ENCODE measurements around the gene TMEM42. TPM values are rescaled to one million over a fixed set of nuclear protein-coding genes. Genes with fewer than 3 reads are reported as not detected.

TMEM42 gene
- total and polyA plus RNA-seq, 2 of the 13 experiments (the other 11 are each of a cell fraction or from before 2014, with no cell fraction given) = 5.5 to 24.5 TPM

DNA sequence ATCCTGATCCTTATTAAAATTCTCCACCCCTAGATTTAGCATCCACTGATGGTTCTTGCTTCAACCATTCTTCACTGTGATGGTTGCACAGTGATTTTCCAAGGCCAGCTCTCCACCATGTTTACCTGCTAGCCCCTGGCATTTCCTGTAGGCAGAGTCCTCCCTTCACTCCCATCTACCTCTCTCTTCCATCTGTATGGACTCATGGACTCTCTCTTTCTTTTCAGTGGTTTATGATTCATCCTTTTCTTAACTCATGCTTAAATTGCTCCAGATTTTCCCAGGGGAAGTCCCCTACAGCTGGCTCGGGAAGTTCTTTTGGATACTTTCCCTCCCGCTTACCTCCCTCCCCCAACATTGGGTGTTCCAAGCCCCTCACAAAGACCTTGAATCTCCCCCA lies 31.4 kb downstream of the TMEM42 start (continued):
- TF ChIP-seq NFYC (CRISPR knock-in tag; IDR thresholded peaks at IDR 0.05) = no peak
- no peak for TF ChIP-seq HNRNPLL (IDR thresholded peaks at IDR 0.05; ENCODE audit: low read depth, low read length, poor library complexity, severe bottlenecking)
- no peak for TF ChIP-seq CHCHD3 (CRISPR knock-in tag; IDR thresholded peaks at IDR 0.05)
- TF ChIP-seq, protein P1, sequence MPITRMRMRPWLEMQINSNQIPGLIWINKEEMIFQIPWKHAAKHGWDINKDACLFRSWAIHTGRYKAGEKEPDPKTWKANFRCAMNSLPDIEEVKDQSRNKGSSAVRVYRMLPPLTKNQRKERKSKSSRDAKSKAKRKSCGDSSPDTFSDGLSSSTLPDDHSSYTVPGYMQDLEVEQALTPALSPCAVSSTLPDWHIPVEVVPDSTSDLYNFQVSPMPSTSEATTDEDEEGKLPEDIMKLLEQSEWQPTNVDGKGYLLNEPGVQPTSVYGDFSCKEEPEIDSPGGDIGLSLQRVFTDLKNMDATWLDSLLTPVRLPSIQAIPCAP (CRISPR knock-in tag; IDR thresholded peaks at IDR 0.05; ENCODE audit: low read depth) = no peak
- TF ChIP-seq, protein P2, sequence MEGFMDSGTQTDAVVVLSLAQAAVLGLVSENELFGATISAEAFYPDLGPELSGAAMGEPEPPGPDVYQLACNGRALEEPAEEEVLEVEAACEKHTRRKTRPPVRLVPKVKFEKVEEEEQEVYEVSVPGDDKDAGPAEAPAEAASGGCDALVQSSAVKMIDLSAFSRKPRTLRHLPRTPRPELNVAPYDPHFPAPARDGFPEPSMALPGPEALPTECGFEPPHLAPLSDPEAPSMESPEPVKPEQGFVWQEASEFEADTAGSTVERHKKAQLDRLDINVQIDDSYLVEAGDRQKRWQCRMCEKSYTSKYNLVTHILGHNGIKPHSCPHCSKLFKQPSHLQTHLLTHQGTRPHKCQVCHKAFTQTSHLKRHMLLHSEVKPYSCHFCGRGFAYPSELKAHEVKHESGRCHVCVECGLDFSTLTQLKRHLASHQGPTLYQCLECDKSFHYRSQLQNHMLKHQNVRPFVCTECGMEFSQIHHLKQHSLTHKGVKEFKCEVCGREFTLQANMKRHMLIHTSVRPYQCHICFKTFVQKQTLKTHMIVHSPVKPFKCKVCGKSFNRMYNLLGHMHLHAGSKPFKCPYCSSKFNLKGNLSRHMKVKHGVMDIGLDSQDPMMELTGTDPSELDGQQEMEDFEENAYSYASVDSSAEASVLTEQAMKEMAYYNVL (CRISPR knock-in tag; IDR thresholded peaks at IDR 0.05; ENCODE audit: borderline replicate concordance) = peak; percentile 85; the same call in 1 of the 2 replicates
- TF ChIP-seq RBAK (CRISPR knock-in tag; IDR thresholded peaks at IDR 0.05) = no peak
- TF ChIP-seq ZNF143 (CRISPR knock-in tag; IDR thresholded peaks at IDR 0.05) = no peak
- TF ChIP-seq PRPF4 (IDR thresholded peaks at IDR 0.05; ENCODE audit: low read depth, low read length, poor library complexity, severe bottlenecking) = no peak
- no peak for TF ChIP-seq GATA4 (IDR thresholded peaks at IDR 0.05; ENCODE audit: borderline replicate concordance, low read depth)

DNA sequence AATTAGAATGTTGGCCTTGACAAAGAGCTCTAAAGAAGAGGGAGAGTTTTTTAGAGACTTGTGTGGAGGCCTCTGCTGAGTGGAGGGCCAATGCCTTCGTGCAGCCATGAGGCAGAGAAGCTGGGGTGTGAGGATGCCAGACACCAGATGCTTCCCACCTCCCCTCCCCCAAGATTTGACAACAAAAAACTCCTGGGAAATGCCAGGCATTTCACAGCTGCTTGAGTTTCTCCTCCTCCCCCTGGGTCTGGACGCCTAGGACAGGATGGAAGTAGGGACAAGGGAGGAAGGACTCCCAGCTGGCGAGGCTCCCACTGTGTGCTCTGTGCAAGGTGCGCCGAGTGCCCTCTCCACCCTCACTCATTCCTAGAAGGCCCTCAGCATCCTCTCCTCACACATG lies 32.8 kb downstream of the TMEM42 start:
- peaks cover 31% of the 10 kb centered on the region for H3K4me1 ChIP-seq (ENCODE audit: insufficient read depth, low read length)
- H2AFZ ChIP-seq (ENCODE audit: low read length) = no peak overlapping the region
- in situ Hi-C loops (cut with HindIII; ENCODE audit: extremely low pct_ligation_motif_present, low pct_unique_long_range_greater_than_20kb) = no loop called here
- no peak overlapping the region for H3K9ac ChIP-seq (ENCODE audit: insufficient read depth, low read depth, low read length)
- H4K20me1 ChIP-seq (ENCODE audit: insufficient read depth, low read length) = no peaks in the 10 kb centered on the region
- intact Hi-C loops (cut with micrococcal nuclease; ENCODE audit: unreplicated experiment) = no loop called here
- H3K79me2 ChIP-seq (ENCODE audit: insufficient read depth, low read length) = no peaks in the 10 kb centered on the region
- peak overlapping the region; percentile 18; the same call in 1 of the 2 replicates for H3K4me2 ChIP-seq (ENCODE audit: low read depth, low read length)
- no peaks in the 10 kb centered on the region for H3K36me3 ChIP-seq (replicated peaks in 1 of 2; ENCODE audit: control insufficient read depth in 1 of 2, insufficient read depth in 2 of 2, low read length in 2 of 2)
- H3K9me3 ChIP-seq (ENCODE audit: low read length) = no peaks in the 10 kb centered on the region
- H3K4me3 ChIP-seq (replicated peaks in 1 of 3; ENCODE audit: insufficient read depth in 1 of 3, low read depth in 2 of 3, low read length in 3 of 3) = no peak overlapping the region
- FAIRE-seq = no peak
- H3K27me3 ChIP-seq (ENCODE audit: control insufficient read depth in 1 of 2, insufficient read depth in 2 of 2, low read length in 2 of 2) = peaks cover 0 to 3% of the 10 kb centered on the region in 2 experiments; a peak in 1 of 5 replicates
- POLR2A ChIA-PET = no interaction called here
- 28% methylated on average over 4 of the region's 5 CpGs for WGBS (ENCODE audit: low lambda C conversion rate)
- CTCF ChIA-PET (ENCODE audit: low intra/inter-chr PET ratio, low total read pairs) = no interaction called here
- no TSS peak for BruUV-seq (replicated peaks)
- DNase-seq (ENCODE audit: low spot score) = no peak
- no peak overlapping the region for H3K27ac ChIP-seq (ENCODE audit: extremely low read length, insufficient read depth, low read length)
- ATAC-seq = no peak
- TF ChIP-seq ELF4 (CRISPR knock-in tag; IDR thresholded peaks at IDR 0.05; ENCODE audit: borderline replicate concordance) = no peak
- TF ChIP-seq, protein P1 (CRISPR knock-in tag; IDR thresholded peaks at IDR 0.05; ENCODE audit: low read depth) = no peak
- no peak for TF ChIP-seq ZNF674 (CRISPR knock-in tag; IDR thresholded peaks at IDR 0.05; ENCODE audit: low read depth)
- TF ChIP-seq ZNF652 (CRISPR knock-in tag; IDR thresholded peaks at IDR 0.05; ENCODE audit: borderline replicate concordance, low read depth) = no peak
- no peak for TF ChIP-seq MED13 (CRISPR knock-in tag; IDR thresholded peaks at IDR 0.05)
- TF ChIP-seq TBP (CRISPR knock-in tag; IDR thresholded peaks at IDR 0.05) = no peak
- TF ChIP-seq, protein P3, sequence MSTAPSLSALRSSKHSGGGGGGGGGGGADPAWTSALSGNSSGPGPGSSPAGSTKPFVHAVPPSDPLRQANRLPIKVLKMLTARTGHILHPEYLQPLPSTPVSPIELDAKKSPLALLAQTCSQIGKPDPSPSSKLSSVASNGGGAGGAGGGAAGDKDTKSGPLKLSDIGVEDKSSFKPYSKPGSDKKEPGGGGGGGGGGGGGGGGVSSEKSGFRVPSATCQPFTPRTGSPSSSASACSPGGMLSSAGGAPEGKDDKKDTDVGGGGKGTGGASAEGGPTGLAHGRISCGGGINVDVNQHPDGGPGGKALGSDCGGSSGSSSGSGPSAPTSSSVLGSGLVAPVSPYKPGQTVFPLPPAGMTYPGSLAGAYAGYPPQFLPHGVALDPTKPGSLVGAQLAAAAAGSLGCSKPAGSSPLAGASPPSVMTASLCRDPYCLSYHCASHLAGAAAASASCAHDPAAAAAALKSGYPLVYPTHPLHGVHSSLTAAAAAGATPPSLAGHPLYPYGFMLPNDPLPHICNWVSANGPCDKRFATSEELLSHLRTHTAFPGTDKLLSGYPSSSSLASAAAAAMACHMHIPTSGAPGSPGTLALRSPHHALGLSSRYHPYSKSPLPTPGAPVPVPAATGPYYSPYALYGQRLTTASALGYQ (CRISPR knock-in tag; IDR thresholded peaks at IDR 0.05) = no peak
- TF ChIP-seq ZNF530 (CRISPR knock-in tag; IDR thresholded peaks at IDR 0.05; ENCODE audit: low read depth) = no peak
- TF ChIP-seq ZNF326 (CRISPR knock-in tag; IDR thresholded peaks at IDR 0.05; ENCODE audit: borderline replicate concordance) = no peak
- no peak for TF ChIP-seq GTF3A (CRISPR knock-in tag; conservative IDR thresholded peaks at IDR 0.05)
- no peak for TF ChIP-seq SMARCC2 (IDR thresholded peaks at IDR 0.05)
- no peak for TF ChIP-seq ETV5 (CRISPR knock-in tag; IDR thresholded peaks at IDR 0.05; ENCODE audit: borderline replicate concordance)
